AG04450 (cell line): ENCODE results near the gene BCKDK. TPM values are rescaled to one million over a fixed set of nuclear protein-coding genes. Genes with fewer than 3 reads are reported as not detected.
A peak's percentile ranks its signal among the peaks of the same experiment; 100 is the strongest.

ENCODE experiments used
- CTCF ChIA-PET: fragments of 300-600, 350-600 bp; formaldehyde crosslinking; extraction: SDS; loops from one replicate; lab custom pipeline; 2022; ENCODE audit warnings: antibody characterized with exemption, inconsistent platforms; lab: Charles Lee
- POLR2A ChIA-PET: fragments of 350-600 bp; formaldehyde crosslinking; extraction: SDS; loops from one replicate; lab custom pipeline; 2021; ENCODE audit warnings: antibody characterized with exemption, inconsistent platforms; lab: Yijun Ruan, JAX
- DNase-seq: peaks from one replicate; pipeline ENCODE4 v3.0.0-alpha.2; 2011; ENCODE audit warnings: low read depth, low spot score
- H3K27ac ChIP-seq: one replicate; pipeline ENCODE4 v1.5.1; 2012; ENCODE audit warnings: low read depth, low read length, control low read depth
- H3K27me3 ChIP-seq: one replicate; pipeline ENCODE4 v1.6.0; 2012; ENCODE audit warnings: low read length; ENCODE audit not compliant: control insufficient read depth, insufficient read depth
- H3K4me3 ChIP-seq: 2 replicates; pipeline ENCODE4 v1.5.1; 2011; ENCODE audit warnings: mild to moderate bottlenecking, low read depth, low read length, control low read depth
- H3K9me3 ChIP-seq: 2 replicates; pipeline ENCODE4 v1.5.1; 2012; ENCODE audit warnings: low read length; ENCODE audit not compliant: control insufficient read depth, insufficient read depth
- CTCF ChIP-seq: IDR thresholded peaks from 2 replicates; pipeline ENCODE4 v1.5.1; 2011; ENCODE audit warnings: low read depth, low read length, control low read depth, inconsistent platforms
- polyA plus RNA-seq: library from polyadenylated mRNA; depleted of rRNA; stranded (reverse); fragments of >200 nt; gene quantifications from 2 replicates; pipeline ENCODE4 v1.2.3, GENCODE V29; 2011

The BCKDK gene
- polyA plus RNA-seq, 1 experiment = 31.6 TPM

DNA sequence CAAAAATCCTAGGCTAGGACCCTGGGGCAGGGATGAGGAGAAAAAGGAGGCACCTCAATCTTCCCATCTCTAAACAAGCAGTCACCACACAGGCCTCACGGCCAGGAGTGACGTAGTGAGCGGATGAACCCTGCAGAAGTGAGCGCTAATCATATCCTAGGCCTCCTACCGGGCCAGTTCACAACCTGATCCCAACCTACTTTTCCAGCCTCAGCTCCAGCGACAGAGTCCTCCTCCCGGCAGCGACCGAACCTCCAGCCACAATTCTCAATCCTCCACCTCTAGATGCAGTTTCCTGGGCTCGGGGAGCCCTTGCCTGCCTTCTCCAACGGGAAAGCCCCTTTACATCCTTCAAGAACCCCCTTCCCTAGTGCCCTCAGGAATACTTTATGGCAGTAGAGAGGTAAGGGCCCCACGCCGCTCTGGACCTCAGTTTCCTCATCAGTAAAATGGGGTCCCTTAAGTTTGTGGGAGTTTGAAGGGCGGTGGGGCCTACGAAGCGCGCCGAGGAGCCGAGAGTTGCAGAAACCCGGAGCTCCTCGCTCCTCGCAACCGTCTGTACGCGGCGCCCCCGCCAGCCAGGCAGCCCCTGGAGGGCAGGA is 35.5 kb upstream of the BCKDK start:
- ChIA-PET CTCF (interaction anchor here (0.6 to 2.4 kb wide), 2 partner anchors 70 to 88 kb away, joined by 3 to 9 read pairs; no protein-coding TSS in a partner anchor), POLR2A (interaction anchor here (0.6 to 2.4 kb wide), 8 partner anchors 8 to 107 kb away, joined by 3 to 21 read pairs (median 10); partner anchors contain the start of genes FUS, KAT8, STX4 and VKORC1)
- H3K27ac ChIP-seq = peak overlapping the region; percentile 94
- H3K4me3 ChIP-seq = peak overlapping the region; percentile 99
- no peaks in the 10 kb centered on the region for H3K27me3 ChIP-seq
- TF ChIP-seq CTCF = no peak
- peaks cover 4% of the 10 kb centered on the region; the same call in 1 of the 2 replicates for H3K9me3 ChIP-seq
- DNase-seq = no peak

DNA sequence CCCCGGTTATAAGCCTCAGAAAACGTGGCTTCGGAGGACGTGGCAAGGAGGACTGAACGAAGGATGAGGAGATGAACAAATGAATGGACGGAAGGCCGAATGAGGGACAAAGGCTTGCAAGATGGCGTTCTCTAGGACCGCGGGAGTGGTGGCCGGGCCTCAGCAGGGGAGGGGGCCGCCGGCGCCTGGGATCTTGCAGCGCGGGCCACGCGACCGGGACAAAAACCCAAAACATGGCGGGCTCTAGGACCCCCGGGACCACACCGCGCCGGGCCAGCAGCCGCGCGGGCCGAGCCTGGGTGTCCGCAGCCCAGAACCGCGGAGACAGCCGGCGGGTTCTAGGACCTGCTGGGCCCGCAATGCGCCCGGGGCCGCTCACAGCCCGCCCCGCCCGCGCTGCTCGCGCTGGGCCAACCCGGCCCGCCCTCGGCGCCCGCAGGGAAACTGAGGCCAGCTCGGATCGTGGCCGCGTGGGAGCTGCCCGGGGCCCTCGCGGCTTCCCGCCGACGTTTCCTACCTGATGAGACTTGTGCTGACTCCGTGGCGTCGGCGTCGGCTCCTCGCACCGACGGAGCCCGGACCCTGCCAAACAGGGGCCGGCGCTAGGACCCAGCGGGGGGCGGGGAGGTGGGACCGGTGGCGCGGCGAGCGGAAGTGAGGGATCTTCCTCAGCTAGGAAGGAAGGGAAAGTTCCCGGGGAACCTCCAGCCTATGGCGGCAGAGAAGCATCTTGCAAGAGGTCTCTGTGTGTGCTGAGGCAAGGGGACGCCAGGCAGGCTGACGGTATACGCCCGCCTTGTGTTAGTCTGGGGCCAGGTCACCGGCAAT is 34.8 kb upstream of the BCKDK start:
- ChIA-PET CTCF (interaction anchor here (0.6 to 2.4 kb wide), 4 partner anchors 69 to 387 kb away, joined by 3 to 9 read pairs (median 4); no protein-coding TSS in a partner anchor), POLR2A (interaction anchor here (0.6 to 2.4 kb wide), 16 partner anchors 8 to 387 kb away, joined by 3 to 21 read pairs (median 6); partner anchors contain the start of genes FUS, HSD3B7, KAT8 and STX4)
- DNase-seq = peak; percentile 67
- Histone ChIP-seq H3K9me3 (peaks cover 4% of the 10 kb centered on the region; the same call in 1 of the 2 replicates), H3K4me3 (peak overlapping the region; percentile 99), H3K27me3 (no peaks in the 10 kb centered on the region), H3K27ac (peak overlapping the region; percentile 96)
- no peak for TF ChIP-seq CTCF

DNA sequence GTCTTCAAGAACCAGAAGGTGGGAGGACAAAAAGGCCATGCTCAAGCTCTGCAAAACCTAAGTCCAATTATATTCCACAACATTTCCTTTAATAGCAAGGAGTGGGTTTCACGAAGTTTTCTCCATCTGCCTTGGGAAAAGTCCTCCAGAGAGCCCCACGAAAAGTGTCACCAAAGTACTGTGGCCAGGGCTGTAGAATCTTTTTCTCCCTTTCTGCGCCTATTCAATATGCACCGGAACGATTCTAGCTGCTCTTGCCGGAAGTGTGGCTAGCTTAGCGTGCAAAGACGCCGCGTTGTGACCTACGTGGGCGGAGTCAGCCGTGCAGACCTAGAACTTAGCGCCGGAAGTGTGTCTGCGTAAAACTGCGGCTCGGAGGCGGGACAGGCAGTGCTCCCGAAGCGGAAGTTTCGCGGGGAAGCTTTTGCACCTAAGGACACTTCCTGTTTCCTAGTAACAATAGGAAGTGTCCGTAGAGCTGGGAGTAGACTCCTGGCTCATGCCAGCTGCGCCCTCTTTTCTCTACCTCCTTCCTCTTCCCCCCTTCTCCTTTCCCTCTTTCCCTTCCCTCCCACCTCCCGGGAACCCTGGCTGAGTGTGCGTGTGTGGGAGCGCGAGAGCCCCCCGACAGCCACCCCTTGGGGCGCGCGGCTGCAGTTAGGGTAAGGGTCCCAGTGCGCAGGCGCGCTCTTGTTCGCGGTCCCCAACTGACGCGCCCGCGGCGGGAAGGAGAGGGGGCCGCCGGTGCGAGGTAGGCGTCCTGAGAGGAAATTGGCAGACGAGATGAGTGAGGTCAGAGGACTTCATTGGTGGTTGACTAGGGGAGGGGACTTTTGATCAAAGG is 34.0 kb upstream of the BCKDK start, which contains the start of the genes ZNF646 and ZNF668:
ZNF646 (plus strand) TSS at position 453 of the 844 bp plus-strand sequence. CDS start 1,903 bp downstream, outside the sequence.
ZNF668 (minus strand) TSS at position 271 of the 844 bp plus-strand sequence. CDS start 9,781 bp downstream, outside the sequence.
- ChIA-PET CTCF (interaction anchor here (1.0 to 2.4 kb wide), 3 partner anchors 68 to 387 kb away, joined by 3 to 9 read pairs (median 6); no protein-coding TSS in a partner anchor), POLR2A (interaction anchor here (0.6 to 2.4 kb wide), 18 partner anchors 9 to 386 kb away, joined by 3 to 21 read pairs (median 6); partner anchors contain the start of genes FUS, HSD3B7, KAT8 and STX4)
- Histone ChIP-seq H3K27ac (peak within 1 kb of the TSS; percentile 96), H3K4me3 (peak within 1 kb of the TSS; percentile 99), H3K9me3 (peaks cover 4% of the 10 kb centered on the region; the same call in 1 of the 2 replicates), H3K27me3 (no peaks in the 10 kb centered on the region)
- DNase-seq = peak; percentile 98
- 0 out of 2 replicates have a peak, but pooled peaks have one; percentile 1 for TF ChIP-seq CTCF

DNA sequence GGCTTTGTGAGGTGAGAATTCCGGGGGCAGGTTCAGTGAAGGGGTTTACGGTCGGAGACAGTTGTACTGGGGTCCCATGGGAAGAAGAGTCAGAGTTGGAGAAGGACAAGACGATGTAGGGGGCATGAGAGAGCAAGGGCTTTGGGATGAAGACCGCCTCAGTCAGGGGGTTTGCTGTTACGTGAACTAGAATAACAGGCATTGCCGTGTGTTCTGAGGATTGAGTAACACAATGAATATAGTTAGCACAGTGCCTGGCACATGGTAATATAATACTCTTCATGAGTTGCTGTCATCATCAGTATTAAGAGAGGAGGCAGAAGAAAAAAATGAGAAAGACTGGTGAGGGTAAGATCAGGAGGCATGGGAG is 33.4 kb upstream of the BCKDK start:
- no peaks in the 10 kb centered on the region for H3K27me3 ChIP-seq
- ChIA-PET CTCF (interaction anchor here (1.0 to 2.4 kb wide), 2 partner anchors 67 to 386 kb away, joined by 3 to 9 read pairs; no protein-coding TSS in a partner anchor), POLR2A (interaction anchor here (0.6 to 2.4 kb wide), 14 partner anchors 10 to 105 kb away, joined by 3 to 21 read pairs (median 5); partner anchors contain the start of genes FUS, KAT8 and VKORC1)
- peak overlapping the region; percentile 99 for H3K4me3 ChIP-seq
- no peak for DNase-seq
- peaks cover 4% of the 10 kb centered on the region; the same call in 1 of the 2 replicates for H3K9me3 ChIP-seq
- H3K27ac ChIP-seq = peak overlapping the region; percentile 90
- TF ChIP-seq CTCF = 0 out of 2 replicates have a peak, but pooled peaks have one; percentile 14
